CD8-positive, alpha-beta memory T cell (primary cell): ENCODE measurements around the gene TMEM200A. TPM values are rescaled to one million over a fixed set of nuclear protein-coding genes. Genes with fewer than 3 reads are reported as not detected.

Experiments used
- CTCF ChIA-PET: fragments of 350-600 bp; sonication (Branson Sonifier 250); formaldehyde crosslinking; loops from one replicate; lab custom pipeline; 2021; ENCODE audit warnings: antibody characterized with exemption; lab: Charles Lee
- POLR2A ChIA-PET: fragments of 350-600 bp; sonication (Branson Sonifier 250); formaldehyde crosslinking; loops from one replicate; lab custom pipeline; 2021; ENCODE audit warnings: antibody characterized with exemption; lab: Charles Lee
- DNase-seq, 5 donors: peaks; one replicate each; pipeline versions ENCODE4 v3.0.0 to v3.0.0-alpha.2; 2020 to 2022; ENCODE audit warnings: mixed read lengths in 1 of 5
- H3K27ac ChIP-seq: one replicate; pipeline ENCODE4 v1.7.0; 2013; ENCODE audit warnings: low read depth, mild to moderate bottlenecking, low read length, moderate library complexity
- H3K27me3 ChIP-seq: 2 replicates; pipeline ENCODE4 v1.7.0; 2013; ENCODE audit warnings: low read length, mild to moderate bottlenecking; ENCODE audit not compliant: insufficient read depth, poor library complexity, severe bottlenecking
- H3K36me3 ChIP-seq: 2 replicates; pipeline ENCODE4 v1.7.0; 2013; ENCODE audit warnings: mild to moderate bottlenecking, low read length, moderate library complexity; ENCODE audit not compliant: insufficient read depth
- H3K4me1 ChIP-seq: 2 replicates; pipeline ENCODE4 v1.7.0; 2013; ENCODE audit warnings: mild to moderate bottlenecking, low read length, moderate library complexity; ENCODE audit not compliant: insufficient read depth
- H3K4me3 ChIP-seq: 2 replicates; pipeline ENCODE4 v1.7.0; 2013; ENCODE audit warnings: mild to moderate bottlenecking, low read length
- H3K9me3 ChIP-seq: 2 replicates; pipeline ENCODE4 v1.7.0; 2013; ENCODE audit warnings: mild to moderate bottlenecking, low read length
- H3K27ac Mint-ChIP-seq, 8 donors: one replicate each; pipeline ENCODE4 v1.8.0; 2020 to 2021; ENCODE audit warnings: mixed read lengths in 8 of 8, mild to moderate bottlenecking in 6 of 8, inconsistent platforms in 3 of 8, moderate library complexity in 3 of 8
- H3K27me3 Mint-ChIP-seq, 2 donors: one replicate each; pipeline ENCODE4 v1.8.0; 2020 to 2021; ENCODE audit warnings: mixed read lengths in 2 of 2, mild to moderate bottlenecking in 1 of 2, moderate library complexity in 1 of 2
- H3K36me3 Mint-ChIP-seq, 3 donors: one replicate each; pipeline ENCODE4 v1.8.0; 2020 to 2021; ENCODE audit warnings: mixed read lengths in 3 of 3, inconsistent platforms in 1 of 3, mild to moderate bottlenecking in 1 of 3
- H3K4me1 Mint-ChIP-seq, 3 donors: one replicate each; pipeline ENCODE4 v1.8.0; 2020 to 2021; ENCODE audit warnings: mixed read lengths in 3 of 3, inconsistent platforms in 1 of 3, mild to moderate bottlenecking in 1 of 3
- H3K4me3 Mint-ChIP-seq, 7 donors: one replicate each; pipeline ENCODE4 v1.8.0; 2020 to 2021; ENCODE audit warnings: mixed read lengths in 7 of 7, mild to moderate bottlenecking in 6 of 7, moderate library complexity in 4 of 7, inconsistent platforms in 2 of 7
- H3K9me3 Mint-ChIP-seq, 5 donors: one replicate each; pipeline ENCODE4 v1.8.0; 2020 to 2022; ENCODE audit warnings: mixed read lengths in 5 of 5, mild to moderate bottlenecking in 3 of 5, moderate library complexity in 2 of 5, inconsistent platforms in 1 of 5
- polyA plus RNA-seq: library from polyadenylated mRNA; unstranded; fragments of 300-500 nt; fragmentation: Illumina TruSeq; gene quantifications from one replicate; pipeline ENCODE4 v1.2.3, GENCODE V29; 2021
- total RNA-seq, 2 experiments: library from RNA; stranded (reverse); gene quantifications; one replicate each; pipeline ENCODE4 v1.2.3, GENCODE V29; 2021

TMEM200A gene
- total and polyA plus RNA-seq, 3 experiments from 2014 or later: 1.4 to 1.7 (median 1.5) TPM

GRCh38 chr6:130377915-130378314 lies 12.1 kb downstream of the TMEM200A start:
- no peak overlapping the region for H3K27ac ChIP-seq
- CTCF ChIA-PET: interaction anchor here (2.7 kb wide), 1 partner anchor 12 kb away, joined by 11 read pairs; the partner anchor contains the start of gene TMEM200A
- H3K27me3 Mint-ChIP-seq: peaks cover 0 to 2% of the 10 kb centered on the region in 2 donors
- H3K4me1 ChIP-seq: peaks cover 14% of the 10 kb centered on the region
- H3K9me3 Mint-ChIP-seq: no peaks in the 10 kb centered on the region
- no peaks in the 10 kb centered on the region for H3K9me3 ChIP-seq
- peaks cover 16 to 35% (median 31%) of the 10 kb centered on the region in 3 donors for H3K4me1 Mint-ChIP-seq
- peak overlapping the region in 1 of 8 donors; percentile 41 for H3K27ac Mint-ChIP-seq
- peaks cover 0 to 3% (median 0%) of the 10 kb centered on the region in 3 donors for H3K36me3 Mint-ChIP-seq
- no peak overlapping the region for H3K4me3 Mint-ChIP-seq
- no peak for DNase-seq
- no peaks in the 10 kb centered on the region for H3K27me3 ChIP-seq
- POLR2A ChIA-PET: no interaction called here
- no peaks in the 10 kb centered on the region for H3K36me3 ChIP-seq
- no peak overlapping the region for H3K4me3 ChIP-seq

- H3K4me1 ChIP-seq: peaks cover 14% of the 10 kb centered on the region
- H3K4me3 Mint-ChIP-seq: no peak overlapping the region
- no peak overlapping the region for H3K27ac Mint-ChIP-seq
- H3K27me3 Mint-ChIP-seq: peaks cover 0 to 2% of the 10 kb centered on the region in 2 donors
- H3K27me3 ChIP-seq: no peaks in the 10 kb centered on the region
- peaks cover 16 to 35% (median 28%) of the 10 kb centered on the region in 3 donors for H3K4me1 Mint-ChIP-seq
- ChIA-PET CTCF (interaction anchor here (1.2 to 1.5 kb wide), 3 partner anchors 11 to 55 kb away, joined by 4 to 5 read pairs (median 5); partner anchors contain the start of gene TMEM200A), POLR2A (no interaction called here)
- no peaks in the 10 kb centered on the region for H3K9me3 Mint-ChIP-seq
- H3K36me3 ChIP-seq: no peaks in the 10 kb centered on the region
- H3K27ac ChIP-seq: no peak overlapping the region
- no peak for DNase-seq
- H3K4me3 ChIP-seq: no peak overlapping the region
- peaks cover 0 to 3% (median 0%) of the 10 kb centered on the region in 3 donors for H3K36me3 Mint-ChIP-seq
- H3K9me3 ChIP-seq: no peaks in the 10 kb centered on the region
Measured at GRCh38 chr6:130379223-130379622, 13.4 kb downstream of the TMEM200A start.

- peaks cover 0 to 3% (median 0%) of the 10 kb centered on the region in 3 donors for H3K36me3 Mint-ChIP-seq
- ChIA-PET CTCF (interaction anchor here (0.8 to 2.3 kb wide), 8 partner anchors 9 to 59 kb away, joined by 3 to 23 read pairs (median 6); partner anchors contain the start of gene TMEM200A), POLR2A (no interaction called here)
- Histone ChIP-seq H3K4me3 (no peak overlapping the region), H3K4me1 (peaks cover 14% of the 10 kb centered on the region), H3K27me3 (no peaks in the 10 kb centered on the region), H3K27ac (no peak overlapping the region), H3K36me3 (no peaks in the 10 kb centered on the region), H3K9me3 (no peaks in the 10 kb centered on the region)
- peaks cover 0 to 2% of the 10 kb centered on the region in 2 donors for H3K27me3 Mint-ChIP-seq
- peak overlapping the region in 2 of 8 donors; percentile 29 to 64 for H3K27ac Mint-ChIP-seq
- H3K9me3 Mint-ChIP-seq: no peaks in the 10 kb centered on the region
- no peak for DNase-seq
- H3K4me3 Mint-ChIP-seq: no peak overlapping the region
- peaks cover 16 to 31% (median 28%) of the 10 kb centered on the region in 3 donors for H3K4me1 Mint-ChIP-seq
Measured at GRCh38 chr6:130381012-130381411, 15.2 kb downstream of the TMEM200A start.

- Mint-ChIP-seq H3K36me3 (peaks cover 0 to 7% (median 0%) of the 10 kb centered on the region in 3 donors), H3K4me1 (peaks cover 16 to 31% (median 28%) of the 10 kb centered on the region in 3 donors), H3K27ac (peak overlapping the region in 4 of 8 donors; percentile 10 to 64 (median 26)), H3K4me3 (peak overlapping the region in 4 of 7 donors; percentile 1 to 7 (median 4)), H3K27me3 (peaks cover 0 to 2% of the 10 kb centered on the region in 2 donors), H3K9me3 (no peaks in the 10 kb centered on the region)
- Histone ChIP-seq H3K27ac (no peak overlapping the region), H3K4me3 (no peak overlapping the region), H3K9me3 (no peaks in the 10 kb centered on the region), H3K36me3 (no peaks in the 10 kb centered on the region), H3K4me1 (peaks cover 14% of the 10 kb centered on the region), H3K27me3 (no peaks in the 10 kb centered on the region)
- ChIA-PET POLR2A (no interaction called here), CTCF (interaction anchor here (0.8 to 2.3 kb wide), 9 partner anchors 8 to 60 kb away, joined by 3 to 23 read pairs (median 4); partner anchors contain the start of gene TMEM200A)
- peak; percentile 7 to 63 (median 34) for DNase-seq
Measured at GRCh38 chr6:130381459-130382380, 15.9 kb downstream of the TMEM200A start.

- H3K27ac ChIP-seq: no peak overlapping the region
- no peak overlapping the region for H3K4me3 ChIP-seq
- Mint-ChIP-seq H3K4me1 (peaks cover 16 to 31% (median 28%) of the 10 kb centered on the region in 3 donors), H3K27me3 (peaks cover 0 to 3% of the 10 kb centered on the region in 2 donors), H3K4me3 (no peak overlapping the region), H3K27ac (peak overlapping the region in 1 of 8 donors; percentile 33), H3K9me3 (no peaks in the 10 kb centered on the region), H3K36me3 (peaks cover 0 to 6% (median 0%) of the 10 kb centered on the region in 3 donors)
- ChIA-PET CTCF (interaction anchor here (1.1 to 2.3 kb wide), 6 partner anchors 10 to 61 kb away, joined by 3 to 23 read pairs (median 6); partner anchors contain the start of gene TMEM200A), POLR2A (interaction anchor here (0.5 kb wide), 1 partner anchor 55 kb away, joined by 3 read pairs; no protein-coding TSS in a partner anchor)
- no peaks in the 10 kb centered on the region for H3K36me3 ChIP-seq
- no peaks in the 10 kb centered on the region for H3K9me3 ChIP-seq
- DNase-seq: no peak
- peaks cover 14% of the 10 kb centered on the region for H3K4me1 ChIP-seq
- H3K27me3 ChIP-seq: no peaks in the 10 kb centered on the region
Measured at GRCh38 chr6:130382872-130383490, 17.2 kb downstream of the TMEM200A start.

GRCh38 chr6:130385064-130385695 lies 19.4 kb downstream of the TMEM200A start:
- Histone ChIP-seq H3K4me1 (peaks cover 14% of the 10 kb centered on the region), H3K9me3 (no peaks in the 10 kb centered on the region), H3K27me3 (no peaks in the 10 kb centered on the region), H3K36me3 (no peaks in the 10 kb centered on the region), H3K4me3 (no peak overlapping the region), H3K27ac (no peak overlapping the region)
- ChIA-PET POLR2A (no interaction called here), CTCF (interaction anchor here (2.2 kb wide), 1 partner anchor 20 kb away, joined by 6 read pairs; the partner anchor contains the start of gene TMEM200A)
- Mint-ChIP-seq H3K4me3 (no peak overlapping the region), H3K4me1 (peaks cover 14 to 23% (median 22%) of the 10 kb centered on the region in 3 donors), H3K36me3 (peaks cover 0 to 6% (median 0%) of the 10 kb centered on the region in 3 donors), H3K9me3 (no peaks in the 10 kb centered on the region), H3K27me3 (peaks cover 0 to 2% of the 10 kb centered on the region in 2 donors), H3K27ac (no peak overlapping the region)
- DNase-seq: no peak

GRCh38 chr6:130389142-130389541 lies 23.3 kb downstream of the TMEM200A start:
- Histone ChIP-seq H3K9me3 (no peaks in the 10 kb centered on the region), H3K4me1 (no peaks in the 10 kb centered on the region), H3K36me3 (no peaks in the 10 kb centered on the region), H3K4me3 (no peak overlapping the region), H3K27ac (no peak overlapping the region), H3K27me3 (no peaks in the 10 kb centered on the region)
- Mint-ChIP-seq H3K4me3 (no peak overlapping the region), H3K36me3 (peaks cover 0 to 6% (median 0%) of the 10 kb centered on the region in 3 donors), H3K9me3 (no peaks in the 10 kb centered on the region), H3K27ac (no peak overlapping the region), H3K27me3 (peaks cover 0 to 2% of the 10 kb centered on the region in 2 donors), H3K4me1 (peaks cover 0 to 7% (median 5%) of the 10 kb centered on the region in 3 donors)
- CTCF ChIA-PET: no interaction called here
- POLR2A ChIA-PET: no interaction called here
- no peak for DNase-seq
